ENCODE results near the gene NID1.

GRCh38 chr1:235946571-235946981 lies 118.3 kb downstream of the NID1 start:
- TF ChIP-seq CTCF (IDR thresholded peaks at IDR 0.05; ENCODE audit: poor library complexity, severe bottlenecking) (no peak), RAD21 (conservative IDR thresholded peaks at IDR 0.05) (no peak), EP300 (conservative IDR thresholded peaks at IDR 0.05; ENCODE audit: poor library complexity, severe bottlenecking) (no peak), POLR2AphosphoS5 (IDR thresholded peaks at IDR 0.05) (no peak)
